ENCODE results near the gene TCEA3. TPM values are rescaled to one million over a fixed set of nuclear protein-coding genes. Genes with fewer than 3 reads are reported as not detected.

The TCEA3 gene
- total RNA-seq, 4 donors from 2014 or later = 64.6 to 125 (median 104) TPM

DNA sequence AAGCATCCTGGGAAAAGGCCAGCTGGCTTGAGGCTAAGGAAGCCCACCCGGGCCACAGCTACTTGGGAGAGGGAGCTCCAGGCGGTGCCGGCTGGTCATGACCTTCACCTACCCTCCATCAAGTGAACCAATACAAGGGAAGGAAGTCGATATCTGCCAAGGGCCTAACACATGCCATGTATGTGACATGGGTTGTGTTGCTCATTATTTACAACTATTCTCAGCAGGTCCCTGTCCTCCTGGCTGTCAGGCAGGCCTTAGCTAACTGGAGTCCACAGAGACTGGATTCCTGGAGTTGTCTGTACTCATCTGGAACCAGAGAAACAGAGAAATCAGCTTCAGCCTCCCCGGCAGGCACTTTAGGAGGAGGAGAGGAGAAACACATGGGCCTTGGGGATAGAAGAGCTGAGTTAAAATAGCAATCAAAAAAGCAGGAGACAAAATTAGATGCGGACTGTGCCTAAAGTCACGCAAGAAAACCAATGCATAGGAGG, 15.7 kb downstream of the TCEA3 start:
- Histone ChIP-seq H3K36me3 (peaks cover 0 to 19% (median 0%) of the 10 kb centered on the region in 3 donors), H3K27me3 (no peaks in the 10 kb centered on the region), H3K9me3 (no peaks in the 10 kb centered on the region), H3K27ac (no peak overlapping the region), H3K4me3 (no peak overlapping the region), H3K4me1 (peaks cover 0 to 6% (median 0%) of the 10 kb centered on the region in 4 donors)
- no peak for DNase-seq
- no peak for TF ChIP-seq POLR2A (IDR thresholded peaks at IDR 0.05)

DNA sequence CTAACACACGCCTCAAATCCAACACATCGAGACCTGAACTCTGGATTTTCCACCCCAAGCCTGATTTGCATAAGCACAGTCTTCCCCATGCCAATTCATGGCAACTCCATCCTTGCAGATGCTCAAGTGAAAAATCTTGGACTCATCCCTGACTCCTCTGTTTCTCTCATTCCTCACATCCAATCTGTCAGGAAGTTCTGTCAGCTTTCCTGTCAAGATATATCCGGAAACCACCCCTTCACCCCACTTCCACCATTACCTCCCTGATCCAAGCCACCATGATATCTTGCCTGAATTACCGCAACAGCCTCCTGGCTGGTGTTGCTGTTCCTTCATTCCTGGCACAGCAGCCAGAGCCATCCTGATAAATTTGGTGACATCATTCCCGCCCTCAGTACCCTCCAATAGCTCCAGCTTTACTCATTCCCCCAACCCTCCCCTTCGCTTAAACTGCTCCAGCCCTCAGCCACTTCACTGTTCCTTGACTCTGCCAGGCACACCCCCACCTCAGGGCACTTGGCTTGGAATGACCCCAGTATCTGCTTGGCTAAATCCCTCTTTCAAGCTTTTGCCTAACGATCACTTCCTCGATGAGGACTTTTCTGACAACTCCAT, 17.4 kb downstream of the TCEA3 start:
- H3K36me3 ChIP-seq = peaks cover 0 to 26% (median 0%) of the 10 kb centered on the region in 3 donors
- no peak for DNase-seq
- H3K9me3 ChIP-seq = no peaks in the 10 kb centered on the region
- H3K27me3 ChIP-seq = no peaks in the 10 kb centered on the region
- TF ChIP-seq, protein P1, sequence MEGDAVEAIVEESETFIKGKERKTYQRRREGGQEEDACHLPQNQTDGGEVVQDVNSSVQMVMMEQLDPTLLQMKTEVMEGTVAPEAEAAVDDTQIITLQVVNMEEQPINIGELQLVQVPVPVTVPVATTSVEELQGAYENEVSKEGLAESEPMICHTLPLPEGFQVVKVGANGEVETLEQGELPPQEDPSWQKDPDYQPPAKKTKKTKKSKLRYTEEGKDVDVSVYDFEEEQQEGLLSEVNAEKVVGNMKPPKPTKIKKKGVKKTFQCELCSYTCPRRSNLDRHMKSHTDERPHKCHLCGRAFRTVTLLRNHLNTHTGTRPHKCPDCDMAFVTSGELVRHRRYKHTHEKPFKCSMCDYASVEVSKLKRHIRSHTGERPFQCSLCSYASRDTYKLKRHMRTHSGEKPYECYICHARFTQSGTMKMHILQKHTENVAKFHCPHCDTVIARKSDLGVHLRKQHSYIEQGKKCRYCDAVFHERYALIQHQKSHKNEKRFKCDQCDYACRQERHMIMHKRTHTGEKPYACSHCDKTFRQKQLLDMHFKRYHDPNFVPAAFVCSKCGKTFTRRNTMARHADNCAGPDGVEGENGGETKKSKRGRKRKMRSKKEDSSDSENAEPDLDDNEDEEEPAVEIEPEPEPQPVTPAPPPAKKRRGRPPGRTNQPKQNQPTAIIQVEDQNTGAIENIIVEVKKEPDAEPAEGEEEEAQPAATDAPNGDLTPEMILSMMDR (IDR thresholded peaks at IDR 0.05) = no peak
- TF ChIP-seq POLR2A (IDR thresholded peaks at IDR 0.05) = no peak
- no peak overlapping the region for H3K27ac ChIP-seq
- H3K4me1 ChIP-seq = peaks cover 0 to 20% (median 0%) of the 10 kb centered on the region in 4 donors
- H3K4me3 ChIP-seq = no peak overlapping the region

DNA sequence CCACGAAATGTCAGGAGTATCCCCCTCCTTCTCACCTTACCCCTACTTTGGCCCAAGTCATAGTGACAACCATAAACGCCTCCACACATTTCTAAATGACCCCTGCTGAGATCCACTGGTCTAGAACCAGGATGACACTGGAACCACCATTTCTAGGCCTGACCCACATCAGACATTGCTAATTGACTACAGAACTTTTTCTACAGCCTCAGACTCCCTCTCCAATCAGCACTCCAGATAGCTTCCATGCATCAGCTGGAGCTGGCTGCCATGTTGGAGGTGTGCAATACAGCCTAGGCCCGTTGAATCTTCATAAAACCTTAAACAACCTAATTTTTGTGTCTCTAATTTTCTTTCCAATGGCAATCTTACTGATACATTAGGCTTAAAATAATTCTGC, 18.6 kb downstream of the TCEA3 start:
- Histone ChIP-seq H3K27me3 (no peaks in the 10 kb centered on the region), H3K27ac (no peak overlapping the region), H3K4me1 (peaks cover 0 to 20% (median 0%) of the 10 kb centered on the region in 4 donors), H3K36me3 (peaks cover 0 to 29% (median 0%) of the 10 kb centered on the region in 3 donors), H3K4me3 (no peak overlapping the region), H3K9me3 (no peaks in the 10 kb centered on the region)
- no peak for TF ChIP-seq POLR2A (IDR thresholded peaks at IDR 0.05)
- TF ChIP-seq, protein P1 (IDR thresholded peaks at IDR 0.05) = no peak
- no peak for DNase-seq

DNA sequence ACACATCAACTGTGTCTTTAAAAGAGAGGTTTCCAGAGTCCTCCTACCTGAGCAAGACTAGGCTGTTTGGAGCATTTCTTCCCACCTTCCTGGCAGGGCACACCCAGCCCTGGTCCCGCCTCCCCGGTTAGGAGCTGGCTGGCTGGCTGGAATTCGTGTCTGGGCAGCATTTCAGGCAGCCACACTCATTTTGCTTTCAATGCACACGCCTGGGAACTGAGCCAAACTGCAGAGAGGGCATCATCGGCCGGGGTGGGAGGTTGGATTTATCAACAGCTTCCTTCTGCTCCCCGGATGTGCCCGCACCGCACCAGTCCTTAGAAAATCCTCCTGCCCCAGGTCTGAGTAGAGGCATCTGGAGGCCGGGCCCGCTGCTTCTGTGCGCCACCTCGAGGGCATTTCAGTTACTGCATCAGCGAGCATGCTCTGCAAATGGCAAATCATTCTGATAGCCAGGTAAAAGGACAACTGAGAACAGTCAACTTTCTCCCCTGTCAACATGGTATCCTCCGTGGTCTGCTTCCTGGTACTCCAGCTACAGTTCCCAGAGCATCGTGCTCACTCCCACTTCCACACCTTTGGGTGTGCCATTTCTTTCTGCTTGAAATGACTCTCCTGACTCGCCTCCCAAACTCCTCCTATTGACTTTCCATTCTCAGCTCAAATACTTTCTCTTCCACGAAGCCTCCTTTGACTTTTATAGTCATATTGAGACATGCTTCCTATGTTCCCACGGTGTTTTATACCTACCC, 20.6 kb downstream of the TCEA3 start:
- Histone ChIP-seq H3K27me3 (no peaks in the 10 kb centered on the region), H3K36me3 (peaks cover 0 to 25% (median 0%) of the 10 kb centered on the region in 3 donors), H3K4me3 (peak overlapping the region in 2 of 4 donors; percentile 0 to 38), H3K9me3 (no peaks in the 10 kb centered on the region), H3K27ac (peak overlapping the region; percentile 26 to 81 (median 46)), H3K4me1 (peaks cover 0 to 20% (median 0%) of the 10 kb centered on the region in 4 donors)
- TF ChIP-seq, protein P1 (IDR thresholded peaks at IDR 0.05) = peak; percentile 86 to 97 (median 94)
- TF ChIP-seq POLR2A (IDR thresholded peaks at IDR 0.05) = no peak
- peak; percentile 77 to 95 (median 94) for DNase-seq

DNA sequence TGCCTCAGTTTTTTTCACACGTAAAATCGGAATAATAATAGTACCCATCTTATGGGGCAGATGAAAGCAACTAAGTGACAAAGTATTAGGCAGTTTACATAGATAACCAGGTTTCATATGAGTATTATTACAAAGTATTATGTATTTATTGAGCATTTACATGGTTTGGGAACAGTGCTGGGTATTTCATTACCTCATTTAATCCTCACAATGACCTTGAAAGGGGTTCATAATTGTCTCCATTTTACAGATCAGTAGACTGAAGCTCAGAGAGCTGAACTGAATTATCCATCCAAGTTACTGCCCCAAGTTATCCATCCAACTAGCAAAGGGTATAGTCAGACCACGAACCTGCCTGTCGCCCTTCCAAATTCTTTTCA, 21.2 kb downstream of the TCEA3 start:
- peak overlapping the region in 1 of 4 donors; percentile 0 for H3K4me3 ChIP-seq
- H3K36me3 ChIP-seq = peaks cover 0 to 20% (median 0%) of the 10 kb centered on the region in 3 donors
- peak overlapping the region; percentile 26 to 81 (median 46) for H3K27ac ChIP-seq
- H3K4me1 ChIP-seq = peaks cover 0 to 20% (median 0%) of the 10 kb centered on the region in 4 donors
- H3K27me3 ChIP-seq = no peaks in the 10 kb centered on the region
- TF ChIP-seq POLR2A (IDR thresholded peaks at IDR 0.05) = no peak
- TF ChIP-seq, protein P1 (IDR thresholded peaks at IDR 0.05) = no peak
- H3K9me3 ChIP-seq = no peaks in the 10 kb centered on the region
- DNase-seq = no peak

DNA sequence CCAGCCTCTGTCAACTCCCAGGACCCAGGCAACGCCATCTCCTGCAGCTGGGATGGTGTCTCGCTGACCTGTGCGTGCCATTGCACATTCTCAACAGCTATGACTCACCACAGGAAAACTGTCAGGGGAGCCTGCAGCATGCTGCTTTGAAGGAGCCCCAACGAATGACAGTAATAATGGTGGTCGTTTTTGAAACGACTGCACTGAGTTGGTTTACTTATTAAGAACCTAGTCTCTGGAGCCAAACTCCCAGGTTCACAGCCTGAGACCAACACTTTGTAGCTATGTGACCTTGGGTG, 21.6 kb downstream of the TCEA3 start:
- Histone ChIP-seq H3K27ac (peak overlapping the region in 2 of 4 donors; percentile 62 to 81), H3K9me3 (no peaks in the 10 kb centered on the region), H3K36me3 (peaks cover 0 to 16% (median 0%) of the 10 kb centered on the region in 3 donors), H3K4me3 (no peak overlapping the region), H3K27me3 (no peaks in the 10 kb centered on the region), H3K4me1 (peaks cover 0 to 20% (median 0%) of the 10 kb centered on the region in 4 donors)
- DNase-seq = peak in 1 of 3 donors; percentile 60
- no peak for TF ChIP-seq POLR2A (IDR thresholded peaks at IDR 0.05)
- TF ChIP-seq, protein P1 (IDR thresholded peaks at IDR 0.05) = no peak
